Purkinje cell (primary cell): ENCODE data around the gene FEV. TPM values are rescaled to one million over a fixed set of nuclear protein-coding genes. Genes with fewer than 3 reads are reported as not detected.

Experiments
- polyA plus RNA-seq: library from polyadenylated mRNA; unstranded; fragments of >200 nt; fragmentation: Nextera tagmentation; gene quantifications from 2 replicates; pipeline ENCODE4 v1.2.1, GENCODE V29; 2014

FEV gene
- not detected in 2 replicates for polyA plus RNA-seq

GRCh38 chr2:218985021-218985324, at the start of gene FEV:
Gene FEV, minus strand, starts transcription at chr2:218985184. Its CDS starts 109 bp downstream, at chr2:218985075.

GRCh38 chr2:218993345-218994315, 8.6 kb upstream of the FEV start, which contains the start of gene CRYBA2:
Gene CRYBA2, minus strand, starts transcription at chr2:218993422. Its CDS starts 246 bp downstream, at chr2:218993176.

GRCh38 chr2:218959141-218959731, 25.7 kb downstream of the FEV start, which contains the start of gene CDK5R2:
Gene CDK5R2, plus strand, starts transcription at chr2:218959666. Its CDS starts 155 bp downstream, at chr2:218959821.

Other genes with a start within 250 kb of the FEV start
- 2.8 and 3.6 TPM in 2 replicates for gene CYP27A1, start 203.0 kb downstream of the FEV start, polyA plus RNA-seq
- gene PRKAG3, start 153.4 kb downstream of the FEV start, polyA plus RNA-seq, result not detected in 2 replicates
- not detected in 2 replicates for gene WNT6, start 125.4 kb downstream of the FEV start, polyA plus RNA-seq
- not detected in 2 replicates for gene WNT10A, start 104.3 kb downstream of the FEV start, polyA plus RNA-seq
- gene CDK5R2, start 25.5 kb downstream of the FEV start, polyA plus RNA-seq, result 1.2 and 1.6 TPM in 2 replicates
- not detected in 2 replicates for gene CRYBA2, start 8.2 kb upstream of the FEV start, polyA plus RNA-seq
- gene CFAP65, start 56.3 kb upstream of the FEV start, polyA plus RNA-seq, result 2.5 TPM in 1 of 2 replicates, not detected in the other
- not detected in 2 replicates for gene IHH, start 75.7 kb upstream of the FEV start, polyA plus RNA-seq
- gene NHEJ1, start 175.6 kb upstream of the FEV start, polyA plus RNA-seq, result 7.2 and 8.3 TPM in 2 replicates
- gene SLC23A3, start 184.8 kb upstream of the FEV start, polyA plus RNA-seq, result not detected in 2 replicates
- 4.6 and 9.5 TPM in 2 replicates for gene CNPPD1, start 191.7 kb upstream of the FEV start, polyA plus RNA-seq
- gene RETREG2, start 193.1 kb upstream of the FEV start, polyA plus RNA-seq, result 43.3 and 81.2 TPM in 2 replicates
- 6.2 and 7.7 TPM in 2 replicates for gene ZFAND2B, start 221.6 kb upstream of the FEV start, polyA plus RNA-seq
- 23.5 and 25.0 TPM in 2 replicates for gene ABCB6, start 233.8 kb upstream of the FEV start, polyA plus RNA-seq
- gene ATG9A, start 244.5 kb upstream of the FEV start, polyA plus RNA-seq, result 24.5 and 24.6 TPM in 2 replicates
- gene ANKZF1, start 244.6 kb upstream of the FEV start, polyA plus RNA-seq, result 11.0 and 12.0 TPM in 2 replicates